DOHH2 (cell line): ENCODE measurements around the gene TSSK6.

Experiments
- H3F3A ChIP-seq: fragments of 200-600 bp; sonication (generic), shearing (Covaris generic); 2 replicates; pipeline ENCODE4 v1.6.0; 2016; ENCODE audit warnings: antibody characterized with exemption, mild to moderate bottlenecking; ENCODE audit not compliant: control insufficient read depth, insufficient read depth
- H3K27ac ChIP-seq: fragments of 200-600 bp; sonication (generic); 2 replicates; pipeline ENCODE4 v1.5.1; 2014; ENCODE audit warnings: low read depth, mild to moderate bottlenecking, low read length, moderate library complexity
- H3K27me3 ChIP-seq: fragments of 200-600 bp; sonication (generic); 2 replicates; pipeline ENCODE4 v1.6.1; 2014; ENCODE audit warnings: mild to moderate bottlenecking, low read length, mixed read lengths; ENCODE audit not compliant: control insufficient read depth
- H3K36me3 ChIP-seq: fragments of 200-600 bp; sonication (generic); 2 replicates; pipeline ENCODE4 v1.6.1; 2014; ENCODE audit warnings: mild to moderate bottlenecking, low read length, moderate library complexity, mixed read lengths; ENCODE audit not compliant: control insufficient read depth
- H3K4me1 ChIP-seq: fragments of 200-600 bp; sonication (generic); 2 replicates; pipeline ENCODE4 v1.6.1; 2014; ENCODE audit warnings: mild to moderate bottlenecking, low read length, mixed read lengths; ENCODE audit not compliant: control insufficient read depth
- H3K4me2 ChIP-seq: fragments of 200-600 bp; sonication (generic); 2 replicates; pipeline ENCODE4 v1.6.0; 2014; ENCODE audit warnings: mild to moderate bottlenecking, low read length, moderate library complexity
- H3K4me3 ChIP-seq: fragments of 200-600 bp; sonication (generic); 2 replicates; pipeline ENCODE4 v1.5.1; 2014; ENCODE audit warnings: mild to moderate bottlenecking, low read length, mixed read lengths
- H3K79me2 ChIP-seq: fragments of 200-600 bp; sonication (generic); 2 replicates; pipeline ENCODE4 v1.6.1; 2014; ENCODE audit warnings: mild to moderate bottlenecking, low read length, mixed read lengths; ENCODE audit not compliant: control insufficient read depth
- H3K9me2 ChIP-seq: fragments of 200-600 bp; sonication (generic); replicated peaks from 2 replicates; pipeline ENCODE4 v1.6.1; 2014; ENCODE audit warnings: mild to moderate bottlenecking, low read length, mixed read lengths; ENCODE audit not compliant: control insufficient read depth
- H3K9me3 ChIP-seq: fragments of 200-600 bp; sonication (generic); 2 replicates; pipeline ENCODE4 v1.6.1; 2014; ENCODE audit warnings: antibody characterized with exemption, low read length, mixed read lengths; ENCODE audit not compliant: control insufficient read depth, insufficient read depth
- H4K20me1 ChIP-seq: fragments of 200-600 bp; sonication (generic); 2 replicates; pipeline ENCODE4 v1.6.0; 2014; ENCODE audit warnings: low read depth, mild to moderate bottlenecking, antibody characterized with exemption, low read length, moderate library complexity; ENCODE audit not compliant: control insufficient read depth, insufficient read depth
- CTCF ChIP-seq: fragments of 200-600 bp; sonication (generic); IDR thresholded peaks from one replicate; pipeline ENCODE4 v1.5.1; 2014; ENCODE audit warnings: antibody characterized with exemption, mild to moderate bottlenecking, low read depth, low read length; ENCODE audit not compliant: poor library complexity, severe bottlenecking
- EZH2phosphoT487 ChIP-seq: fragments of 200-600 bp; sonication (generic); IDR thresholded peaks from 2 replicates; pipeline ENCODE4 v1.6.1; 2017; ENCODE audit warnings: borderline replicate concordance, mild to moderate bottlenecking, antibody characterized with exemption, low read length, moderate library complexity, mixed read lengths

Gene TSSK6

GRCh38 chr19:19464339-19465098, 50.8 kb downstream of the TSSK6 start:
- no peak overlapping the region for H3K4me2 ChIP-seq
- H3K9me2 ChIP-seq, result no peaks in the 10 kb centered on the region
- H3K4me3 ChIP-seq, result no peak overlapping the region
- H3K79me2 ChIP-seq, result peaks cover 98% of the 10 kb centered on the region
- H3K9me3 ChIP-seq, result peaks cover 50% of the 10 kb centered on the region
- TF ChIP-seq CTCF (no peak), EZH2phosphoT487 (no peak)
- H3K36me3 ChIP-seq, result peaks cover 80% of the 10 kb centered on the region
- H3K27ac ChIP-seq, result no peak overlapping the region
- H3K4me1 ChIP-seq, result peaks cover 40% of the 10 kb centered on the region
- H4K20me1 ChIP-seq, result peaks cover under 1% of the 10 kb centered on the region; the same call in 1 of the 2 replicates
- peaks cover 14% of the 10 kb centered on the region for H3F3A ChIP-seq
- no peaks in the 10 kb centered on the region for H3K27me3 ChIP-seq
